Upper lobe of left lung (tissue), 6 donors: ENCODE data around the gene CHCHD6. TPM values are rescaled to one million over a fixed set of nuclear protein-coding genes. Genes with fewer than 3 reads are reported as not detected.

Experiments used
- ATAC-seq, 2 donors: fragments of 200-7000 bp; cut with Tn5 transposase; one replicate each; pipeline ENCODE4 v1.9.1; 2022; ENCODE audit warnings: mild to moderate bottlenecking in 2 of 2, moderate library complexity in 2 of 2; ENCODE audit not compliant: low FRiP score in 2 of 2
- DNase-seq, 2 donors: peaks; one replicate each; pipeline ENCODE4 v3.0.0-alpha.2; 2019 to 2020
- H3K27ac ChIP-seq, 4 donors: fragments of 200-600 bp; sonication (generic); one replicate each; pipeline ENCODE4 v1.5.1; 2016 to 2019
- H3K27me3 ChIP-seq, 4 donors: fragments of 200-600 bp; sonication (generic); one replicate each; pipeline ENCODE4 v1.5.1; 2017 to 2019
- H3K36me3 ChIP-seq, 4 donors: fragments of 200-600 bp; sonication (generic); one replicate each; pipeline ENCODE4 v1.5.1; 2016 to 2019
- H3K4me1 ChIP-seq, 4 donors: fragments of 200-600 bp; sonication (generic); one replicate each; pipeline ENCODE4 v1.5.1; 2018 to 2019
- H3K4me3 ChIP-seq, 4 donors: fragments of 200-600 bp; sonication (generic); one replicate each; pipeline ENCODE4 v1.5.1; 2017 to 2019; ENCODE audit warnings: mild to moderate bottlenecking in 2 of 4, moderate library complexity in 1 of 4
- H3K9me3 ChIP-seq, 4 donors: fragments of 200-600 bp; sonication (generic); one replicate each; pipeline ENCODE4 v1.5.1; 2018 to 2019
- CTCF ChIP-seq, 6 experiments: fragments of 450-650 bp in 4 of 6; fragments of 200-600 bp in 2 of 6; sonication (generic) in 2 of 6; IDR thresholded peaks; one replicate each; pipeline ENCODE4 v1.5.1; 2016 to 2019; ENCODE audit warnings: antibody characterized with exemption in 6 of 6
- EP300 ChIP-seq, 4 donors: sonication (generic); formaldehyde crosslinking; IDR thresholded peaks; one replicate each; pipeline ENCODE4 v1.5.1; 2017; ENCODE audit warnings: antibody characterized with exemption in 4 of 4, control low read depth in 2 of 4
- POLR2A ChIP-seq, 4 donors: fragments of 450-650 bp; IDR thresholded peaks; one replicate each; pipeline ENCODE4 v1.5.1; 2016 to 2017; ENCODE audit warnings: antibody characterized with exemption in 4 of 4, mild to moderate bottlenecking in 2 of 4
- POLR2AphosphoS5 ChIP-seq, 2 donors: sonication (generic); formaldehyde crosslinking; IDR thresholded peaks; one replicate each; pipeline ENCODE4 v1.5.1; 2017; ENCODE audit warnings: antibody characterized with exemption in 2 of 2
- WGBS, 2 donors: methylation state at CpG; one replicate each; pipeline ENCODE4 v1.1.5; 2017 to 2018; 5-methylcytosine and 5-hydroxymethylcytosine counted together
- total RNA-seq, 6 donors: library from RNA; depleted of rRNA in 4 of 6; stranded (reverse); fragments of >200 nt in 4 of 6; gene quantifications; one replicate each; pipeline versions ENCODE4 v1.1.0 to v1.2.1, GENCODE V29; 2016 to 2021
- donor health status: DM: no; HTN: no; CAD: no; lungs with moderate emphysema.
- donor health status: DM: no; HTN: yes; CAD: no; lungs with severe emphysema.

The CHCHD6 gene
- total RNA-seq, 6 donors from 2014 or later = 16.6 to 35.6 (median 21.8) TPM

DNA sequence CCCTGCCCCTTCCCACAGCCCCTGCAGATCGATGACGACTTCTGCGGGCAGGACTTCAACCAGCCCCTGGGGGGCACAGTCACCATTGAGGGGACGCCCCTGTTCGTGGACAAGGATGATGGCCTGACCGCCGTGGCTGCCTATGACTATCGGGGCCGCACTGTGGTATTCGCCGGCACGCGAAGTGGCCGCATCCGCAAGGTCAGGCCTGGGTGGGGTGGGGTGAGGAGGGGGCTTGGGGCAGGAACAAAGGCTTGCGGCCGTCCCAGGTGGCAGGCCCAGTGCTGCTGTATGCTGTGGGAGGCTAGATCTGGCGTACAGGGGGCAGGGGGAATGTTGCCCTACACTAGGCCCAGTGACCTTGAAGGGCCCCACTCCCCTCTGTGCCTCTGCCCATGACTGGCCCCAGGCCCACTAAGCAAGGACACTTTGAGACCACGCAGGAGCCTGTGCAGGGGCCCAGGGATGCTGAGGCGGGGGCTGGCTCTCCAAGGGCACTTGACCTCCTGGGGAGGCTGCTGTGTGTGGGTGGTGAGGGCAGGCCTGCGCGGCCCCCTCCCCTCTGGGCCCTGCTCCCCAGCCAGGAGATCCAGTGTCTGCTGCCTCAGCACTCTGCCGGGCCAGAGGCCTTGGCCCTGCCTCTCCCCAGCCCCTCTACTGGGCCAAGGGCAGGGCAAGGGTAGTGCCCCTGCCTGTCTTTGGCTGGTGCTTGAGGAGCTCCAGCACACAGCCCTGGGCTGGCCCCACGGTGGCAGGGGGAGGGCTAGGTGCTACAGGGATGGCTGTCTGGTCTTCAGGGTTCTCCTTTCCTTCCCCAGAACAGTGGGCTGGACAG lies 287.5 kb downstream of the CHCHD6 start:
- Histone ChIP-seq H3K4me1 (peaks cover 17 to 40% (median 19%) of the 10 kb centered on the region in 4 donors), H3K27ac (no peak overlapping the region), H3K27me3 (no peaks in the 10 kb centered on the region), H3K9me3 (no peaks in the 10 kb centered on the region), H3K36me3 (peaks cover 4 to 33% (median 27%) of the 10 kb centered on the region in 4 donors), H3K4me3 (no peak overlapping the region)
- DNase-seq (peak in 1 of 2 donors; percentile 76), ATAC-seq (no peak)
- WGBS, 2 donors = 92 to 97% methylated on average over 18 to 21 of the region's 24 CpGs
- TF ChIP-seq CTCF (IDR thresholded peaks at IDR 0.05) = no peak
- no peak for TF ChIP-seq POLR2A (IDR thresholded peaks at IDR 0.05)
- TF ChIP-seq POLR2AphosphoS5 (IDR thresholded peaks at IDR 0.05) = no peak
- TF ChIP-seq EP300 (IDR thresholded peaks at IDR 0.05) = no peak

DNA sequence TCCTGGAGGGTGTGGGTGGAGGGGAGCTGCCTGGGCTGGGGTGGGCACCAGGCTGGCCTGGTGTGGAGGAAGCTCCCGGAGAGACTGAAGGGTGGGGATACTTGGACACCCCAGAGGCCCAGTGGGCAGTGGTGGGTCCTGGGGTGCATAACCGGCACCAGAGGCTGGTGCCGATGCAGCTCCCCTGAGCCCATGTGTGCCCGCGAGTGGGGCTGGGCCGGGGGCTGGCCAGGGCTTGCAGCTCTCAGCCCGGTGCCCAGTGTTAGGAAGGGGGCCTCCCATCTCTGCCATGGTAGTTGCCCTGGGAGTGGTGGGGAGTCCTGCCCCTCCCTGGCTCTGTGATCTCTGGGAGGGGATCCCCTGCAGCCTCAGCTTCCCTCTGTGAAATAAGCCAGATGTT lies 288.2 kb downstream of the CHCHD6 start:
- no peak for DNase-seq
- peaks cover 14 to 34% (median 16%) of the 10 kb centered on the region in 4 donors for H3K4me1 ChIP-seq
- TF ChIP-seq CTCF (IDR thresholded peaks at IDR 0.05) (no peak), POLR2AphosphoS5 (IDR thresholded peaks at IDR 0.05) (no peak), POLR2A (IDR thresholded peaks at IDR 0.05) (no peak), EP300 (IDR thresholded peaks at IDR 0.05) (no peak)

DNA sequence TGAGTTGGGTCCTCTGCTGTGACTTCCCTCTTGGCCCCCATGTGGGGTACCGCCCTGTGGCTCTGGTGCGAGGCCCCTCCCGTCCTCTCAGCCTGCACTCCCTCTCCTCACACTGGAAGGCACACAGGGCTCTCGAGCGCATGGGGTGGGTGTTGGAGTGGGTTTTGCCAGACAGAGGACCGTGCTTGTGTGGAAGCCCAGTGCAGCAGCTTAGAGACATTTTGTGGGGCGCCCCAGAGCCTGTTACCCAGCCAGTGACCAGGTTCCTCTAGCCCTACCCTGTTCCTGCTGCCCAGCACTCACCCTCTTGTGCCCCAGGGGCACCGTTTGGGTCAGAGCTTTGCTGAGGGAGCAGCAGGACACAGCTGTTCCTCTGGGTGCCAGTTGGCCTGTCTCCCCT lies 288.7 kb downstream of the CHCHD6 start:
- no peaks in the 10 kb centered on the region for H3K27me3 ChIP-seq
- H3K36me3 ChIP-seq = peaks cover 4 to 33% (median 28%) of the 10 kb centered on the region in 4 donors
- peak overlapping the region in 1 of 4 donors; percentile 19 for H3K27ac ChIP-seq
- no peak overlapping the region for H3K4me3 ChIP-seq
- H3K9me3 ChIP-seq = no peaks in the 10 kb centered on the region
- no peak for TF ChIP-seq POLR2A (IDR thresholded peaks at IDR 0.05)
- no peak for TF ChIP-seq POLR2AphosphoS5 (IDR thresholded peaks at IDR 0.05)
- no peak for TF ChIP-seq CTCF (IDR thresholded peaks at IDR 0.05)
- TF ChIP-seq EP300 (IDR thresholded peaks at IDR 0.05) = no peak
- peak in 1 of 2 donors; percentile 50 for DNase-seq
- WGBS, 2 donors = 60 to 90% methylated on average over 1 to 8 of the region's 8 CpGs
- peaks cover 14 to 30% (median 16%) of the 10 kb centered on the region in 4 donors for H3K4me1 ChIP-seq
- ATAC-seq = no peak

More for the DNA sequence above, 288.2 kb downstream of the CHCHD6 start:
- WGBS, 2 donors = 95% methylated on average over 7 of the region's 7 CpGs; no CpG with 5 or more reads in 1 of the 2 donors
- Histone ChIP-seq H3K9me3 (no peaks in the 10 kb centered on the region), H3K36me3 (peaks cover 4 to 33% (median 28%) of the 10 kb centered on the region in 4 donors), H3K27me3 (no peaks in the 10 kb centered on the region), H3K27ac (no peak overlapping the region), H3K4me3 (no peak overlapping the region)
- ATAC-seq = no peak

DNA sequence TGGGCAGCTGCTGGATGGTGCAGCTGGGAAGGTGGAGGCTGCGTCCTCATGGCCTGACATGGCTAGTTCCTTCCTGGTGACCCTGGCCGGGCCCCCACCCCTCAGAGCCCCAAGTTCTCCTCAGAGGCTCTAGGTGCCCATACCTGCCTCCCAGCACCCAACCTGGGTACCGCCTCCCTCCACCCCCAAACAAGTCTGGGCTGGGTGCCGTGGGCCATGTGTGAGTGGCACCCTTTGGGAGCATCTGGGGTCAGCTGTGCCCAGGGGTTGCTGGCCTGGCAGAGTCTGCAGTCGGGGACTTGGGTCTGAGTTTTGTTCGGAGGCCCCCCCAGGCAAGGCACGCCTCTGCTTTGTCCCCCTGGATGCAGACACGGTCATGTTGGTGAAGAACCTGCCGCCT lies 289.4 kb downstream of the CHCHD6 start:
- no peak overlapping the region for H3K4me3 ChIP-seq
- H3K36me3 ChIP-seq = peaks cover 4 to 33% (median 27%) of the 10 kb centered on the region in 4 donors
- H3K4me1 ChIP-seq = peaks cover 15 to 32% (median 19%) of the 10 kb centered on the region in 4 donors
- no peaks in the 10 kb centered on the region for H3K27me3 ChIP-seq
- TF ChIP-seq CTCF (IDR thresholded peaks at IDR 0.05) (no peak), POLR2AphosphoS5 (IDR thresholded peaks at IDR 0.05) (no peak), POLR2A (IDR thresholded peaks at IDR 0.05) (no peak), EP300 (IDR thresholded peaks at IDR 0.05) (no peak)
- 87 to 99% methylated on average over 5 to 9 of the region's 9 CpGs for WGBS, 2 donors
- peak overlapping the region in 1 of 4 donors; percentile 19 for H3K27ac ChIP-seq
- DNase-seq = peak in 1 of 2 donors; percentile 62
- no peaks in the 10 kb centered on the region for H3K9me3 ChIP-seq
- ATAC-seq = no peak
